Tibial artery (tissue), 4 donors: Measurements from ENCODE around the gene OSBPL6.
"Not testable (repeated sequence)": the region's sequence is repeated elsewhere in the genome, so short reads cannot be mapped to it uniquely, and the experiment has no call there.

Source experiments
- DNase-seq, 2 donors: peaks; one replicate each; pipeline ENCODE4 v3.0.0-alpha.2; 2019
- H3K27ac ChIP-seq, 2 donors: fragments of 200-600 bp; sonication (generic) in 1 of 2; 1 replicate in 1 of 2; 2 replicates in 1 of 2; pipeline ENCODE4 v1.5.1; 2018 to 2019; ENCODE audit warnings: mild to moderate bottlenecking in 1 of 2
- H3K27me3 ChIP-seq, 2 donors: fragments of 200-600 bp; sonication (generic) in 1 of 2; one replicate each; pipeline versions ENCODE4 v1.5.1 to v1.6.0; 2016 to 2019
- H3K36me3 ChIP-seq, 3 donors: fragments of 200-600 bp; sonication (generic) in 2 of 3; one replicate each; pipeline ENCODE4 v1.5.1; 2016 to 2019; ENCODE audit warnings: mild to moderate bottlenecking in 2 of 3
- H3K4me1 ChIP-seq, 4 donors: fragments of 200-600 bp; sonication (generic) in 2 of 4; 1 replicate in 3 of 4; 2 replicates in 1 of 4; pipeline ENCODE4 v1.5.1; 2016 to 2019
- H3K4me3 ChIP-seq, 2 donors: fragments of 200-600 bp; sonication (generic) in 1 of 2; 1 replicate in 1 of 2; 2 replicates in 1 of 2; pipeline ENCODE4 v1.5.1; 2018 to 2019; ENCODE audit warnings: mild to moderate bottlenecking in 2 of 2
- H3K9me3 ChIP-seq, 3 donors: fragments of 200-600 bp; sonication (generic) in 1 of 3; one replicate each; pipeline ENCODE4 v1.5.1; 2016 to 2019
- CTCF ChIP-seq, 2 experiments: fragments of 200-600 bp in 1 of 2; fragments of 450-650 bp in 1 of 2; IDR thresholded peaks; one replicate each; pipeline ENCODE4 v1.5.1; 2017 to 2019; ENCODE audit warnings: antibody characterized with exemption in 2 of 2, mild to moderate bottlenecking in 1 of 2, moderate library complexity in 1 of 2
- intact Hi-C: fragments of 100-400 bp; cut with DNase I; formaldehyde crosslinking; loops from one replicate; pipeline ENCODE4 v1.15.0; 2023; ENCODE audit warnings: low total_unique reads

OSBPL6 gene

GRCh38 chr2:178335230-178335629 is 140.9 kb downstream of the OSBPL6 start:
- Histone ChIP-seq H3K4me1 (no peaks in the 10 kb centered on the region), H3K27me3 (no peaks in the 10 kb centered on the region), H3K36me3 (peaks cover 3 to 12% (median 4%) of the 10 kb centered on the region in 3 donors), H3K4me3 (no peak overlapping the region), H3K27ac (no peak overlapping the region), H3K9me3 (no peaks in the 10 kb centered on the region)
- no peak for DNase-seq
- TF ChIP-seq CTCF (IDR thresholded peaks at IDR 0.05): no peak
- intact Hi-C loops: no loop called here

GRCh38 chr2:178344121-178344520 is 149.8 kb downstream of the OSBPL6 start:
- no peaks in the 10 kb centered on the region for H3K9me3 ChIP-seq
- H3K4me1 ChIP-seq: no peaks in the 10 kb centered on the region

GRCh38 chr2:178345951-178346350 is 151.6 kb downstream of the OSBPL6 start:
- intact Hi-C loops: no loop called here
- no peak overlapping the region for H3K27ac ChIP-seq
- H3K4me3 ChIP-seq: no peak overlapping the region
- H3K27me3 ChIP-seq: no peaks in the 10 kb centered on the region
- no peak for TF ChIP-seq CTCF (IDR thresholded peaks at IDR 0.05)
- no peaks in the 10 kb centered on the region for H3K4me1 ChIP-seq
- H3K9me3 ChIP-seq: no peaks in the 10 kb centered on the region
- H3K36me3 ChIP-seq: peaks cover 0 to 10% (median 9%) of the 10 kb centered on the region in 3 donors
- DNase-seq: no peak

More at GRCh38 chr2:178344121-178344520, 149.8 kb downstream of the OSBPL6 start:
- intact Hi-C loops: no loop called here
- peaks cover 0 to 2% (median 0%) of the 10 kb centered on the region in 3 donors for H3K36me3 ChIP-seq
- no peak overlapping the region for H3K27ac ChIP-seq
- no peak for DNase-seq
- H3K27me3 ChIP-seq: no peaks in the 10 kb centered on the region
- no peak overlapping the region for H3K4me3 ChIP-seq
- TF ChIP-seq CTCF (IDR thresholded peaks at IDR 0.05): no peak

GRCh38 chr2:178350051-178350450 is 155.7 kb downstream of the OSBPL6 start:
- Histone ChIP-seq H3K27me3 (no peaks in the 10 kb centered on the region), H3K36me3 (peaks cover 0 to 10% (median 9%) of the 10 kb centered on the region in 3 donors), H3K4me3 (no peak overlapping the region), H3K4me1 (no peaks in the 10 kb centered on the region), H3K9me3 (peaks cover 0 to 3% (median 0%) of the 10 kb centered on the region in 3 donors), H3K27ac (no peak overlapping the region)
- intact Hi-C loops: no loop called here
- no peak for TF ChIP-seq CTCF (IDR thresholded peaks at IDR 0.05)
- DNase-seq: no peak

- H3K36me3 ChIP-seq, DNase-seq, H3K4me3 ChIP-seq, H3K4me1 ChIP-seq, H3K27ac ChIP-seq, intact Hi-C loops, H3K27me3 ChIP-seq: not testable (repeated sequence)
- peaks cover 0 to 12% (median 4%) of the 10 kb centered on the region in 3 donors for H3K9me3 ChIP-seq
These were observed 163.4 kb downstream of the OSBPL6 start for GRCh38 chr2:178357704-178358103.

GRCh38 chr2:178359192-178359912 is 165.0 kb downstream of the OSBPL6 start:
- Histone ChIP-seq H3K4me3 (no peak overlapping the region), H3K36me3 (peaks cover 0 to 8% (median 0%) of the 10 kb centered on the region in 3 donors), H3K9me3 (peaks cover 0 to 12% (median 4%) of the 10 kb centered on the region in 3 donors), H3K4me1 (no peaks in the 10 kb centered on the region), H3K27me3 (no peaks in the 10 kb centered on the region), H3K27ac (no peak overlapping the region)
- TF ChIP-seq CTCF (IDR thresholded peaks at IDR 0.05): no peak
- DNase-seq: no peak
- intact Hi-C loops: no loop called here
